CD8-positive, alpha-beta memory T cell (primary cell): ENCODE data around the gene HOXA11. TPM values are rescaled to one million over a fixed set of nuclear protein-coding genes. Genes with fewer than 3 reads are reported as not detected.

Experiments used
- CTCF ChIA-PET: fragments of 350-600 bp; sonication (Branson Sonifier 250); formaldehyde crosslinking; loops from one replicate; lab custom pipeline; 2021; ENCODE audit warnings: antibody characterized with exemption; lab: Charles Lee
- POLR2A ChIA-PET: fragments of 350-600 bp; sonication (Branson Sonifier 250); formaldehyde crosslinking; loops from one replicate; lab custom pipeline; 2021; ENCODE audit warnings: antibody characterized with exemption; lab: Charles Lee
- DNase-seq, 5 donors: peaks; one replicate each; pipeline versions ENCODE4 v3.0.0 to v3.0.0-alpha.2; 2020 to 2022; ENCODE audit warnings: mixed read lengths in 1 of 5
- H3K27ac ChIP-seq: one replicate; pipeline ENCODE4 v1.7.0; 2013; ENCODE audit warnings: low read depth, mild to moderate bottlenecking, low read length, moderate library complexity
- H3K27me3 ChIP-seq: 2 replicates; pipeline ENCODE4 v1.7.0; 2013; ENCODE audit warnings: low read length, mild to moderate bottlenecking; ENCODE audit not compliant: insufficient read depth, poor library complexity, severe bottlenecking
- H3K36me3 ChIP-seq: 2 replicates; pipeline ENCODE4 v1.7.0; 2013; ENCODE audit warnings: mild to moderate bottlenecking, low read length, moderate library complexity; ENCODE audit not compliant: insufficient read depth
- H3K4me1 ChIP-seq: 2 replicates; pipeline ENCODE4 v1.7.0; 2013; ENCODE audit warnings: mild to moderate bottlenecking, low read length, moderate library complexity; ENCODE audit not compliant: insufficient read depth
- H3K4me3 ChIP-seq: 2 replicates; pipeline ENCODE4 v1.7.0; 2013; ENCODE audit warnings: mild to moderate bottlenecking, low read length
- H3K9me3 ChIP-seq: 2 replicates; pipeline ENCODE4 v1.7.0; 2013; ENCODE audit warnings: mild to moderate bottlenecking, low read length
- H3K27ac Mint-ChIP-seq, 8 donors: one replicate each; pipeline ENCODE4 v1.8.0; 2020 to 2021; ENCODE audit warnings: mixed read lengths in 8 of 8, mild to moderate bottlenecking in 6 of 8, inconsistent platforms in 3 of 8, moderate library complexity in 3 of 8
- H3K27me3 Mint-ChIP-seq, 2 donors: one replicate each; pipeline ENCODE4 v1.8.0; 2020 to 2021; ENCODE audit warnings: mixed read lengths in 2 of 2, mild to moderate bottlenecking in 1 of 2, moderate library complexity in 1 of 2
- H3K36me3 Mint-ChIP-seq, 3 donors: one replicate each; pipeline ENCODE4 v1.8.0; 2020 to 2021; ENCODE audit warnings: mixed read lengths in 3 of 3, inconsistent platforms in 1 of 3, mild to moderate bottlenecking in 1 of 3
- H3K4me1 Mint-ChIP-seq, 3 donors: one replicate each; pipeline ENCODE4 v1.8.0; 2020 to 2021; ENCODE audit warnings: mixed read lengths in 3 of 3, inconsistent platforms in 1 of 3, mild to moderate bottlenecking in 1 of 3
- H3K4me3 Mint-ChIP-seq, 7 donors: one replicate each; pipeline ENCODE4 v1.8.0; 2020 to 2021; ENCODE audit warnings: mixed read lengths in 7 of 7, mild to moderate bottlenecking in 6 of 7, moderate library complexity in 4 of 7, inconsistent platforms in 2 of 7
- H3K9me3 Mint-ChIP-seq, 5 donors: one replicate each; pipeline ENCODE4 v1.8.0; 2020 to 2022; ENCODE audit warnings: mixed read lengths in 5 of 5, mild to moderate bottlenecking in 3 of 5, moderate library complexity in 2 of 5, inconsistent platforms in 1 of 5
- polyA plus RNA-seq: library from polyadenylated mRNA; unstranded; fragments of 300-500 nt; fragmentation: Illumina TruSeq; gene quantifications from one replicate; pipeline ENCODE4 v1.2.3, GENCODE V29; 2021
- total RNA-seq, 2 experiments: library from RNA; stranded (reverse); gene quantifications; one replicate each; pipeline ENCODE4 v1.2.3, GENCODE V29; 2021

Gene HOXA11
- total and polyA plus RNA-seq, 3 experiments from 2014 or later, result not detected

DNA sequence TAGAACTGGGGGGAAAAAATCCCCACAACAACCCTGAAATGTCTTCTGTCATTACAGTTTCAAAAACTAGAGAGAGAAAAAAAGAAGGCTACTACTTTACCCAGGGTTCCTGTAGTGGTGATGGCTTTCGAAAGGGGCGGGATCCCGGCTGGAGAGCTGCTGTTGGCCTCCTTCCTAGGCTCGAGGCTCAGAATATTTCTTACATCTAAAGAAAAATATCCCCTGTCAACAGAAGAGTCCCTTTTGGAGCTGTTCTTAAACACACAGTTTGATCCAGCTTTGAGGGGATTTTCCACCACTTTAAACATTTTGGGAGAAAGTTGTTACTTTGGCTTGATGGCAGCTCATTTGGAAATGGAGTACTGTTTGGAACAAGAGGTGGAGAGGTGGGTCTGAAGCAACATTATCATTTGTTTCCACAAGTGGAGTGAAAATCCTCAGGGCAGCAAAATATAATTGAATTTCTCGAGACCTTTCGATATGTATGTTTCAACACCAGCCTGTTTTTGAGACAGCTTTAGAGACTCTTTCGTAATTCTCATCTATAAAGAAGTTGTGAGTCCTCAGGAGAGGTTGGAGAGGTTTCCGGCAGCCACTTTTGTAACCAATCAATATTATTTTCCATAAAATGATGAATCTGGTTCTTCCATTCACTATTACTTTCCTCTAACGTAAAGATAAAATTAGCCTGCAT, 9.8 kb upstream of the HOXA11 start:
- CTCF ChIA-PET, result interaction anchor here (1.3 to 2.5 kb wide), 11 partner anchors 8 to 936 kb away, joined by 3 to 22 read pairs (median 6); no protein-coding TSS in a partner anchor
- Histone ChIP-seq H3K4me1 (peaks cover 21% of the 10 kb centered on the region), H3K36me3 (no peaks in the 10 kb centered on the region), H3K9me3 (no peaks in the 10 kb centered on the region), H3K27ac (no peak overlapping the region), H3K4me3 (no peak overlapping the region), H3K27me3 (peaks cover 81% of the 10 kb centered on the region)
- peak overlapping the region in 1 of 8 donors; percentile 64 for H3K27ac Mint-ChIP-seq
- POLR2A ChIA-PET, result no interaction called here
- peaks cover 23 to 34% (median 27%) of the 10 kb centered on the region in 3 donors for H3K4me1 Mint-ChIP-seq
- H3K9me3 Mint-ChIP-seq, result peaks cover 0 to 7% (median 0%) of the 10 kb centered on the region in 5 donors
- H3K4me3 Mint-ChIP-seq, result peak overlapping the region in 1 of 7 donors; percentile 28
- no peak for DNase-seq
- H3K36me3 Mint-ChIP-seq, result no peaks in the 10 kb centered on the region
- peaks cover 84 to 92% of the 10 kb centered on the region in 2 donors for H3K27me3 Mint-ChIP-seq

DNA sequence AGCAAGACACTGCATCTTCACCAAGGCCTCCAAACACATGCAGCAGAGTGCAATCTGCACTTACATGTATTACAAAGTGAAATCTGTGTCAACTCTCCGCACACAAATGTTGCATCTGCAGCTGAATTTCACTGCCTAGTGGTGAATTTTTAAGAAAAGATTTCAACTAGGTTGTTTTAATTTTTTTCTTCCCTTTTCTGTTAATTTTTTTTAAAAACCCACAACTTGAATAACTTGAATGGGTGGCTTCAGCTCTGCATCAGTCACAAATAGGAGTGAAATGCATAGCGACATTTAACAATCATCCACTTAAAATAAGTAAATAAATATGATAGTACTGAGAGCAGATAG, 8.9 kb upstream of the HOXA11 start:
- no peaks in the 10 kb centered on the region for H3K36me3 Mint-ChIP-seq
- no peak for DNase-seq
- Histone ChIP-seq H3K27me3 (peaks cover 87% of the 10 kb centered on the region), H3K4me1 (peaks cover 24% of the 10 kb centered on the region), H3K36me3 (no peaks in the 10 kb centered on the region), H3K9me3 (no peaks in the 10 kb centered on the region), H3K4me3 (no peak overlapping the region), H3K27ac (no peak overlapping the region)
- peaks cover 0 to 7% (median 0%) of the 10 kb centered on the region in 5 donors for H3K9me3 Mint-ChIP-seq
- H3K4me1 Mint-ChIP-seq, result peaks cover 21 to 40% (median 30%) of the 10 kb centered on the region in 3 donors
- peaks cover 89 to 96% of the 10 kb centered on the region in 2 donors for H3K27me3 Mint-ChIP-seq
- ChIA-PET POLR2A (no interaction called here), CTCF (interaction anchor here (1.3 kb wide), 2 partner anchors 14 to 21 kb away, joined by 3 to 4 read pairs; no protein-coding TSS in a partner anchor)
- peak overlapping the region in 1 of 8 donors; percentile 15 for H3K27ac Mint-ChIP-seq
- peak overlapping the region in 3 of 7 donors; percentile 20 to 50 (median 48) for H3K4me3 Mint-ChIP-seq

DNA sequence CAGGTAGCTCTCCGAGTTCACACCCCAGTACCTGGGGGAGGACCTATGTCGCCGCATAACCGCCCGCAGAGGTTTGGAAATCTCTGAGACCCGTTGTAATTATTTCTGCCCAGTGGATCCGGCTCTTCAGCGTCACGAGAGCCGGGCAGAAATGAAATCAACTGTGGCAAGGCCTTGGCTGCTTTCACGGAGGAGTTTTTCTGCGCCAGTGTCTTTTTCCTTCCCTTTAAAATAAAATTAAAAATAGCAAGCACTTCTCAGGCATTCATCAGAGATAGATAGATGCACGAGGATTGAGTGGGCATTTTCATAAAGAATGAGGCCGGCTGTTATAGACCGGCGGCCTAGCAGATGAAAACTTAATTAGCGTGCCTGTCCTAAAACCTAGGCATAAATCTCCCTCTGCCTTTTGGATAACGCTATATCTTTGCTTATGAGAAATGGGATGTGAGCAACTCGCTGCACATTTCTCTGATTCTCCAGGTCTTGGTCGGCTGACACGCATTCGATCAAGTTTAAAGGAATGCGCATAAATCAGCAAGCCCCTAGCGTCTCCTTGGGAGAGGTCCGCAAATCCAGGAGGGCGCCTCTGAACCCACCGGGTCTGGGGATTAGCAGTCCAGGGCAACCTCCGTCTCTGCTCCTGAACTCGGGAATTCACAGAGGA, 8.4 kb upstream of the HOXA11 start:
- peaks cover 87% of the 10 kb centered on the region for H3K27me3 ChIP-seq
- no peaks in the 10 kb centered on the region for H3K36me3 ChIP-seq
- peaks cover 24% of the 10 kb centered on the region for H3K4me1 ChIP-seq
- H3K9me3 ChIP-seq, result no peaks in the 10 kb centered on the region
- Mint-ChIP-seq H3K9me3 (peaks cover 0 to 7% (median 0%) of the 10 kb centered on the region in 5 donors), H3K4me1 (peaks cover 25 to 40% (median 29%) of the 10 kb centered on the region in 3 donors), H3K27ac (peak overlapping the region in 1 of 8 donors; percentile 15), H3K36me3 (no peaks in the 10 kb centered on the region), H3K4me3 (peak overlapping the region; percentile 19 to 81 (median 37)), H3K27me3 (peaks cover 91 to 96% of the 10 kb centered on the region in 2 donors)
- no peak overlapping the region for H3K27ac ChIP-seq
- ChIA-PET CTCF (interaction anchor here (1.0 to 1.3 kb wide), 2 partner anchors 12 to 14 kb away, joined by 3 read pairs; no protein-coding TSS in a partner anchor), POLR2A (no interaction called here)
- no peak overlapping the region for H3K4me3 ChIP-seq
- DNase-seq, result no peak

DNA sequence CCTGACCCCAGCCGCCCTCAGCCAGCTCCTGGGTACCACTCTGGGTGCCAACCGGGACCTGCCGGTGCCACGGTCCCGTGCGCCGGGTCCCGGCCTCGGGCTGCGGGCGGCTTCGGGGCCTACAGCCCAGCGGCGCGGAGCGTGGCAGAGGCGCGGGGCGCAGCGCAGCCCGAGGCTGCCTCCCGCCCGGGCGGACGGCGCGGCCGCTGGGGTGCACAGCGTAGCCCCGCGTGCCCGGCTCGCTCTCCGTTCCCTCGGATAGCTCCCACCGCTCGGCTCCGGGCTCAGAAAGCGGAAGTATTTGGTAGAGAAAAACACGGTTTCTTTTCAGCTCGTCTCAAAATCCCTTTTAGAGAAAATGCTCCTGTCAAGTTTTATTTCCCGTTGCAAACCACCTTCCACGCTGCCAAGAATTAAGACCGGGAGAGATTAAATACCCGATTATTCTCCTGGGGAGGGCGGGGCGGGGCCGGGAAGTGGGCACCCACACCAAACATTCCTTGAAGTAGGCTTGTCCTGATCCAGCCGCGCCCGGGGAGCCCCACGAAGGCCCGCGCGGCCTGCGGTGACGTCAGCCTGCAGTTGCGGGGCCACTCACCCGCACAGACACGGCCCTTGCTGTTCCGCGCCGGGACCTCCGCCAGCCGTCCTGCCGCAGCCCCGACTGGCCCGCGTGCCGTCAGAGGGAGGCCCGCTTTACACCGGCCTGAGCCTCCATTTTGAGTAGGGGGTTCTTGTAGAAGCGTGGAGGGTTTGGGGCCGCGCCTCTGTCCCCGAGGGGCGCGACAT, 7.7 kb upstream of the HOXA11 start:
- no peak for DNase-seq
- CTCF ChIA-PET, result interaction anchor here (0.9 to 1.0 kb wide), 3 partner anchors 12 to 42 kb away, joined by 3 to 5 read pairs (median 3); no protein-coding TSS in a partner anchor

DNA sequence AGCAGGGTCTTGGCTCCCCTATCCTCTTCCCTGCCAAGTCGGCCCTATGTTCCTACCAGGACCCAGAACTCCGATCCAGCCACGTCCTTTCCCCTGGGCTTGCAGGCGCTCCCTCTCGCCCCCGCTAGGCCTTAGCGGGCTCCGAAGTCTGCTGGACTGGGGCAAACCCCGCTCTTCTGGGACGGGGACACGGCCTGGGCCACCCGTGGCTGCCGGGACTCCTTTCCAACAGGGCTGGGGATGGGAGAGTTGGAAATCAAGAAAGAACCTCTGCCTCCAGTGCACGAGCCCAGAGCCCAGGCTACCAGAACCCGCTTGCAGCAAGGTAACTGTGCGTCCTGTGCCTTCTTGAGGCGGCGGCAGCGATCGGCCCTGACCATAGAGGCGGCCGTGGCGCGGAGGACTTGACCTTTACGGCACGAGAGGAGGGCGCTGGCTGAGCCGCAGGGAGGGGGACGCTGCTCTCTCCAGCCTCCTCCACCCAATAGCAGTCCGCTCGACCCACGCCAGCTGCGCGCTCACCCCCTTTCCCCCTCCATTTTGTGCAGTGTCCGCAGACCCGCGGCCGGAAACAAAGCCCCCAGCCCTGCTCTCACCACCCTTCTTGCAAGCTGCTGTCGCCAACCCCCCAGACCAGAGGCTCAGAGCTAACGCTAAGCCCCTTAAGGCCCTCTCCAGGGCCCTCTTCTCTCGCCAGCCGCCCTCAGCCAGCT, 7.0 kb upstream of the HOXA11 start:
- Histone ChIP-seq H3K9me3 (no peaks in the 10 kb centered on the region), H3K27me3 (peaks cover 88% of the 10 kb centered on the region), H3K4me1 (peaks cover 37% of the 10 kb centered on the region), H3K36me3 (no peaks in the 10 kb centered on the region), H3K4me3 (no peak overlapping the region), H3K27ac (no peak overlapping the region)
- H3K27me3 Mint-ChIP-seq, result peaks cover 91 to 96% of the 10 kb centered on the region in 2 donors
- ChIA-PET POLR2A (no interaction called here), CTCF (interaction anchor here (0.9 to 1.0 kb wide), 3 partner anchors 12 to 41 kb away, joined by 3 to 5 read pairs (median 3); no protein-coding TSS in a partner anchor)
- no peaks in the 10 kb centered on the region for H3K36me3 Mint-ChIP-seq
- no peak for DNase-seq
- peak overlapping the region; percentile 47 to 83 (median 55) for H3K4me3 Mint-ChIP-seq
- H3K9me3 Mint-ChIP-seq, result no peaks in the 10 kb centered on the region
- peaks cover 29 to 49% (median 36%) of the 10 kb centered on the region in 3 donors for H3K4me1 Mint-ChIP-seq
- peak overlapping the region in 2 of 8 donors; percentile 39 to 43 for H3K27ac Mint-ChIP-seq

More for the DNA sequence above, 7.7 kb upstream of the HOXA11 start:
- POLR2A ChIA-PET, result no interaction called here
- no peaks in the 10 kb centered on the region for H3K36me3 ChIP-seq
- peaks cover 0 to 2% (median 0%) of the 10 kb centered on the region in 5 donors for H3K9me3 Mint-ChIP-seq
- no peaks in the 10 kb centered on the region for H3K9me3 ChIP-seq
- peaks cover 31% of the 10 kb centered on the region for H3K4me1 ChIP-seq
- peaks cover 88% of the 10 kb centered on the region for H3K27me3 ChIP-seq
- peaks cover 25 to 41% (median 31%) of the 10 kb centered on the region in 3 donors for H3K4me1 Mint-ChIP-seq
- no peak overlapping the region for H3K27ac Mint-ChIP-seq
- H3K36me3 Mint-ChIP-seq, result no peaks in the 10 kb centered on the region
- H3K4me3 ChIP-seq, result no peak overlapping the region
- H3K4me3 Mint-ChIP-seq, result peak overlapping the region in 6 of 7 donors; percentile 66 to 85 (median 74)
- no peak overlapping the region for H3K27ac ChIP-seq
- peaks cover 91 to 96% of the 10 kb centered on the region in 2 donors for H3K27me3 Mint-ChIP-seq

DNA sequence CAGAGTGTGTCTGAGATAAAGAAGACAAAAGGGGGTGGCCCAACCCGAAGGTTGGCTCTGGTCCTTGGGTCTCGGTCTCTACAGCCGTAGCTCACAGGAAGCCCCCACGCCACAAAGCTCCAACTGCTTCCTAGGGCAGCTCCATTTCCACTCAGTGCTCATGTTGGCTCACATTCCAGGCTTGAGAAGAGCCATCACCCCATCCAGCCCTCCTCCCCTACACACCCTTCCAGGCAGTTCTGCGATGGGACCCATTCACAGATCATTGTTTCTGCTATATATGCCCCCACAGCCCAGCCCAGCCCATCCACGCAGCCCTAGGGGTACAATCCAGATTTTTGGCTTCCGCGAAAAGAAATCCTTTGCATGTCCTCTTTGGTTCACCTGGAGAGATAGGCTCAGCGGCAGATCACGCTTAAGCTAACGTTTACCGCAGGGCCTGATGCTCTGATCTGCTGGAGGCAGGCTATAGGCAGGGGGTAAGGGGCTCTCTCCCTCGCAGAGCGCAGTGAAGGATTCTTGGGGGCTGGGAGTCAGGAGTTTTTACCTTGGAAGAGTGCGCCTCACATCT, 6.2 kb upstream of the HOXA11 start:
- Histone ChIP-seq H3K4me1 (peaks cover 39% of the 10 kb centered on the region), H3K36me3 (no peaks in the 10 kb centered on the region), H3K4me3 (no peak overlapping the region), H3K9me3 (no peaks in the 10 kb centered on the region), H3K27ac (no peak overlapping the region), H3K27me3 (peaks cover 88% of the 10 kb centered on the region)
- ChIA-PET POLR2A (interaction anchor here (0.5 kb wide), 1 partner anchor 96 kb away, joined by 5 read pairs; no protein-coding TSS in a partner anchor), CTCF (interaction anchor here (1.2 to 1.5 kb wide), 5 partner anchors 8 to 30 kb away, joined by 3 to 5 read pairs (median 4); no protein-coding TSS in a partner anchor)
- Mint-ChIP-seq H3K27ac (peak overlapping the region in 1 of 8 donors; percentile 39), H3K4me1 (peaks cover 35 to 52% (median 39%) of the 10 kb centered on the region in 3 donors), H3K9me3 (no peaks in the 10 kb centered on the region), H3K4me3 (peak overlapping the region in 4 of 7 donors; percentile 5 to 55 (median 33)), H3K36me3 (no peaks in the 10 kb centered on the region), H3K27me3 (peaks cover 91 to 96% of the 10 kb centered on the region in 2 donors)
- peak in 1 of 5 donors; percentile 28 for DNase-seq
